Mesendoderm (in vitro differentiated cells): ENCODE data around the gene CEP112.

Experiments
- DNase-seq: peaks from one replicate; pipeline ENCODE4 v3.0.0; 2013
- H2AK5ac ChIP-seq: 2 replicates; pipeline ENCODE4 v1.6.1; 2013; ENCODE audit warnings: low read length, inconsistent platforms
- H2BK120ac ChIP-seq: 2 replicates; pipeline ENCODE4 v1.6.1; 2013; ENCODE audit warnings: low read depth, mild to moderate bottlenecking, low read length, moderate library complexity, mixed read lengths
- H2BK15ac ChIP-seq: replicated peaks from 2 replicates; pipeline ENCODE4 v1.6.1; 2013; ENCODE audit warnings: low read depth, mild to moderate bottlenecking, moderate library complexity
- H2BK5ac ChIP-seq: 2 replicates; pipeline ENCODE4 v1.6.1; 2013; ENCODE audit warnings: low read length, inconsistent platforms
- H3K18ac ChIP-seq: 2 replicates; pipeline ENCODE4 v1.6.1; 2013; ENCODE audit warnings: mild to moderate bottlenecking, low read length, mixed read lengths
- H3K23ac ChIP-seq: one replicate; pipeline ENCODE4 v1.6.1; 2013; ENCODE audit warnings: low read length
- H3K27ac ChIP-seq: 2 replicates; pipeline ENCODE4 v1.5.1; 2013; ENCODE audit warnings: low read depth, mild to moderate bottlenecking, inconsistent platforms, low read length, moderate library complexity
- H3K27me3 ChIP-seq: 2 replicates; pipeline ENCODE4 v1.6.1; 2013; ENCODE audit warnings: low read length, control low read depth, mild to moderate bottlenecking, inconsistent platforms; ENCODE audit not compliant: insufficient read depth, poor library complexity
- H3K36me3 ChIP-seq: 2 replicates; pipeline ENCODE4 v1.6.1; 2013; ENCODE audit warnings: low read length, inconsistent platforms; ENCODE audit not compliant: control insufficient read depth, insufficient read depth
- H3K4ac ChIP-seq: one replicate; pipeline ENCODE4 v1.6.1; 2013; ENCODE audit warnings: low read depth, mild to moderate bottlenecking, low read length, moderate library complexity
- H3K4me1 ChIP-seq: 2 replicates; pipeline ENCODE4 v1.6.1; 2013; ENCODE audit warnings: low read depth, low read length, inconsistent platforms; ENCODE audit not compliant: control insufficient read depth
- H3K4me2 ChIP-seq: 2 replicates; pipeline ENCODE4 v1.6.1; 2013; ENCODE audit warnings: low read length
- H3K4me3 ChIP-seq: 2 replicates; pipeline ENCODE4 v1.5.1; 2013; ENCODE audit warnings: mild to moderate bottlenecking, low read length
- H3K56ac ChIP-seq: one replicate; pipeline ENCODE4 v1.6.1; 2013; ENCODE audit warnings: low read length
- H3K79me1 ChIP-seq: 2 replicates; pipeline ENCODE4 v1.6.1; 2013; ENCODE audit warnings: low read length, inconsistent platforms
- H3K79me2 ChIP-seq: 2 replicates; pipeline ENCODE4 v1.6.1; 2013; ENCODE audit warnings: mild to moderate bottlenecking, low read length; ENCODE audit not compliant: control insufficient read depth, insufficient read depth
- H3K9ac ChIP-seq: 2 replicates; pipeline ENCODE4 v1.6.1; 2013; ENCODE audit warnings: low read length, inconsistent platforms
- H4K5ac ChIP-seq: one replicate; pipeline ENCODE4 v1.6.1; 2013; ENCODE audit warnings: low read length
- H4K8ac ChIP-seq: one replicate; pipeline ENCODE4 v1.6.1; 2013; ENCODE audit warnings: low read depth, mild to moderate bottlenecking, control low read depth, low read length, moderate library complexity
- WGBS: extraction: QIAGEN DNeasy Blood & Tissue Kit; methylation state at CpG from one replicate; pipeline ENCODE4 v1.1.7; 2013; ENCODE audit warnings: low lambda C conversion rate, missing lambda C conversion rate; ENCODE audit not compliant: insufficient coverage; ENCODE audit errors: extremely low coverage; 5-methylcytosine and 5-hydroxymethylcytosine counted together

Gene CEP112

DNA sequence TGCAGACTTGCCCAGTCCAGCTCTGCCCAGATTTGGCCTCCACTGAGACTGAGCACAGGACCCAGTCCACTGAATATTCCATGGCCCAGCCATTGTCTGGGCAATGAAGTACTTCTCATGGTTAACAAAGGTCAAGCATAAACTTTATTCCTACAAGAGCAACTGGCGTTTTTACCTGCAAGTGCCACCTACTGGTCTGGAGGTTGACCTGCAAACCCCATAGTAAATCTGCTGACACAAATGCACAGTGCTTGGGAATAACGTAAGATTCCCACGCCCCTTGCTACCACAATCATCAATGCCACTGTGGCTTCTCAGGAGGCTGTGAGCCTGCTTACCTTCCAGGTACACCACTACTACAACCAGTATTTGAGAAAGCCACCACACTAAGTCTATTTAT, 170.2 kb downstream of the CEP112 start:
- no peak overlapping the region for H3K23ac ChIP-seq
- no CpG with 5 or more reads among the region's 3 CpGs for WGBS
- no peak overlapping the region for H3K4ac ChIP-seq
- DNase-seq: peak; percentile 10
- no peak overlapping the region for H2BK120ac ChIP-seq
- H3K79me1 ChIP-seq: no peaks in the 10 kb centered on the region
- no peak overlapping the region for H2BK5ac ChIP-seq
- H3K56ac ChIP-seq: no peak overlapping the region
- no peaks in the 10 kb centered on the region for H3K4me1 ChIP-seq
- no peak overlapping the region for H2BK15ac ChIP-seq
- H3K18ac ChIP-seq: no peak overlapping the region
- no peak overlapping the region for H3K4me2 ChIP-seq
- no peaks in the 10 kb centered on the region for H3K27me3 ChIP-seq
- no peak overlapping the region for H4K5ac ChIP-seq
- H3K9ac ChIP-seq: no peak overlapping the region
- no peaks in the 10 kb centered on the region for H3K36me3 ChIP-seq
- H2AK5ac ChIP-seq: no peak overlapping the region
- H3K4me3 ChIP-seq: no peak overlapping the region
- no peak overlapping the region for H3K27ac ChIP-seq
- H4K8ac ChIP-seq: no peak overlapping the region
- H3K79me2 ChIP-seq: no peaks in the 10 kb centered on the region

DNA sequence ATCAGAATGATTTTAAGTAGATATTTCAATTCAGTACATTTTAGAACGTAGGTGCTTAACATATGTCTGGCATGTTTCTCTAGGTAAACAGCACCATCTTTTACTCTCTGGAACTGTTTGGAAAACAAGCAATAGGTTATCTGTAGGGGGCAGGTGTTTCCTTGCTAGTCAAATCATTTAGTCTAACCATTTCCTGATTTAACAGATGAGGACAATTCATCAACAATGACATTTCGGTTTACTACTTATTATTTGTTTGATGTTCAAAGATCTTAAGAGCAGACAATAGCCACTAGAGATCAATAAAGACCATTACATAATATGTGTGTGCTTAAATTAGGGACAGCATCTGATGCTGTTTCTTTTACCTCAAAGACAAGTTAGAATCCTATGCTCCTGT, 173.1 kb downstream of the CEP112 start:
- no peak overlapping the region for H2BK15ac ChIP-seq
- no peak overlapping the region for H3K9ac ChIP-seq
- H3K4ac ChIP-seq: no peak overlapping the region
- no peak overlapping the region for H3K18ac ChIP-seq
- WGBS: no CpG with 5 or more reads among the region's 2 CpGs
- no peak overlapping the region for H3K56ac ChIP-seq
- no peak overlapping the region for H3K4me3 ChIP-seq
- no peaks in the 10 kb centered on the region for H3K79me2 ChIP-seq
- no peak overlapping the region for H4K8ac ChIP-seq
- H3K27me3 ChIP-seq: no peaks in the 10 kb centered on the region
- no peaks in the 10 kb centered on the region for H3K79me1 ChIP-seq
- no peak overlapping the region for H4K5ac ChIP-seq
- no peaks in the 10 kb centered on the region for H3K4me1 ChIP-seq
- no peak overlapping the region for H2BK120ac ChIP-seq
- no peak overlapping the region for H2AK5ac ChIP-seq
- no peak overlapping the region for H2BK5ac ChIP-seq
- DNase-seq: no peak
- no peak overlapping the region for H3K27ac ChIP-seq
- H3K23ac ChIP-seq: no peak overlapping the region
- no peak overlapping the region for H3K4me2 ChIP-seq
- no peaks in the 10 kb centered on the region for H3K36me3 ChIP-seq

DNA sequence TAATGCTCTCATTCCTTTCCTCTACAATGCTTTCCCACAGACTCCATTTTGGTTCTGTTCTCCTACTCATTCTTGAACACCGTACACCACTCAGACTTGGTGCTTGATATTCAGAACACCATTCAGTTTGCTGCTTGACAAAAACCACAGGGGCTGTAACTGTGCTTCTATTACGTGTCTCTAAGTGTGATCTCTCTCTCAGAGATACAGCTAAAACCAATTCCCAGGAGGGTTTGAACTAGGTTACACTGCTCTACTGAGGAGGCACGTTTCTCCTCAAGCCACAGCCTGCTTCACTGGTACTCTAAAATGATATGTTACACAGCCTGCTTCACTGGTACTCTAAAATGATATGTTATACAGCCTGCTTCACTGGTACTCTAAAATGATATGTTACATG, 175.7 kb downstream of the CEP112 start:
- H4K5ac ChIP-seq: no peak overlapping the region
- no peaks in the 10 kb centered on the region for H3K79me2 ChIP-seq
- H2BK5ac ChIP-seq: no peak overlapping the region
- DNase-seq: no peak
- H3K4me2 ChIP-seq: no peak overlapping the region
- no peak overlapping the region for H3K23ac ChIP-seq
- no peaks in the 10 kb centered on the region for H3K4me1 ChIP-seq
- H3K56ac ChIP-seq: no peak overlapping the region
- H3K4me3 ChIP-seq: no peak overlapping the region
- no peak overlapping the region for H3K27ac ChIP-seq
- no peak overlapping the region for H3K18ac ChIP-seq
- no peaks in the 10 kb centered on the region for H3K36me3 ChIP-seq
- no peak overlapping the region for H2BK120ac ChIP-seq
- H4K8ac ChIP-seq: no peak overlapping the region
- H2AK5ac ChIP-seq: no peak overlapping the region
- no peak overlapping the region for H3K4ac ChIP-seq
- no CpG with 5 or more reads among the region's 3 CpGs for WGBS
- no peak overlapping the region for H2BK15ac ChIP-seq
- no peaks in the 10 kb centered on the region for H3K79me1 ChIP-seq
- no peak overlapping the region for H3K9ac ChIP-seq
- H3K27me3 ChIP-seq: no peaks in the 10 kb centered on the region

DNA sequence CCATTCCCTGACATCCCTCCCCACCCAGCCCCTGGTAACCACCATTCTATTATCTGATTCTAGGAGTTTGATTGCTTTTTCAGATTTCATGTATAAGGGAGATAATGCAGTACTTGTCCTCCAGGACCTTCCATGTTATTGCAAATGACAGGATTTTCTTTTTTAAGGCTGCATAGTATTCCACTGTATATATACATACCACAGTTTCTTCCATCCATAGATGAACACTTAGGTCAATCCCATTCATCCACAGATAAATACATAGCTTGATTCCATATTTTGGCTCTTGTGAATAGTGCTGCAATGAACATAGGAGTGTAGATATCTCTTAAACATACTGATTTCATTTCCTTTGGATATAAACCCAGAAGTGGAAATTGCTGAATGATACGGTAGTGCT, 183.3 kb downstream of the CEP112 start:
- H3K4ac ChIP-seq: no peak overlapping the region
- H3K9ac ChIP-seq: no peak overlapping the region

DNA sequence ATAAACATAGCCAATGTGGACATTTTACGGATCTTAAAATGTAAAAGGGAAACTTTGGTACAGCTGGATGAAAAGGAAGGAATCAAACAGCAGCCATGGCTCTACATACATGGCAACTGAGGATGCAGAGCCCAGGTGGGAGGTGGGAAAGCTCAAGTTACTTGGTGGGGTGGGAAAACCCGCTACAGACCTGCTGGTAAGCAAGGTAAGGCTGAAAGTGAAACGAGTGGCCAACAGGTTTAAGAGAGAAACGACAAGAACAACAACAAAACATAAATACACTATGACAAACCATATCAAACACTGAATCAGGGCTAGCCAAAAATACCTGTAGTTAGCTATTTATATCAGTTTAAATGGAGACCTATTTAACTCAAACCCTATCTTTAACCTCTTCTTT, 185.3 kb downstream of the CEP112 start:
- Histone ChIP-seq H2BK120ac (no peak overlapping the region), H3K4ac (no peak overlapping the region), H3K79me2 (no peaks in the 10 kb centered on the region), H3K18ac (no peak overlapping the region), H2BK15ac (no peak overlapping the region), H3K4me1 (no peaks in the 10 kb centered on the region), H2AK5ac (no peak overlapping the region), H2BK5ac (no peak overlapping the region), H3K36me3 (no peaks in the 10 kb centered on the region), H3K23ac (no peak overlapping the region), H3K4me2 (no peak overlapping the region), H3K4me3 (no peak overlapping the region), H3K27me3 (no peaks in the 10 kb centered on the region), H3K27ac (no peak overlapping the region), H4K8ac (no peak overlapping the region), H3K56ac (no peak overlapping the region), H3K79me1 (no peaks in the 10 kb centered on the region), H3K9ac (no peak overlapping the region), H4K5ac (no peak overlapping the region)
- WGBS: no CpG with 5 or more reads among the region's 4 CpGs
- no peak for DNase-seq

More for the DNA sequence above, 183.3 kb downstream of the CEP112 start:
- Histone ChIP-seq H3K27me3 (no peaks in the 10 kb centered on the region), H3K23ac (no peak overlapping the region), H3K4me2 (no peak overlapping the region), H3K4me3 (no peak overlapping the region), H3K79me2 (no peaks in the 10 kb centered on the region), H3K56ac (no peak overlapping the region), H3K36me3 (no peaks in the 10 kb centered on the region), H2AK5ac (no peak overlapping the region), H4K5ac (no peak overlapping the region), H2BK120ac (no peak overlapping the region), H3K18ac (no peak overlapping the region), H3K4me1 (no peaks in the 10 kb centered on the region), H3K27ac (no peak overlapping the region), H2BK15ac (no peak overlapping the region), H4K8ac (no peak overlapping the region), H2BK5ac (no peak overlapping the region), H3K79me1 (no peaks in the 10 kb centered on the region)
- DNase-seq: no peak
- no CpG with 5 or more reads among the region's 1 CpG for WGBS

DNA sequence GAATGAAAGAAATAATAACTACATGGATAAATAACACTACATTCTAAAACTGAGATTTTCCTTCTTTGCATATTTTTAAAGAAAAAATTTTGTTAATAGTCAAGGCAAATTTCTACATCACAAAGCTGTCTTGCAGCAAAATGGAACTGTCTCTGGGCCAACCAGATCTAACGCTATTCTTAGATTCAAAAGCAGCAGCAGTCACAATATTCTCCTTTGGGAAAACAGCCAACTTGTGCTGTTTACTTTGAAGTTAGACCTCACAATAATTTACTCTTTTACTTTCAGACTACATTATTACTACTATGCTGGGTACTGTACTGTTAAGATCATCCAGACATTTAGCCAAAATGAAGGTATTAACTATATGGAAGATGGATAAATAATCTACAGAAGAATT, 189.1 kb downstream of the CEP112 start:
- H3K18ac ChIP-seq: no peak overlapping the region
- H3K27ac ChIP-seq: no peak overlapping the region
- H3K4me2 ChIP-seq: no peak overlapping the region
- H2BK120ac ChIP-seq: no peak overlapping the region
- no peak overlapping the region for H2BK15ac ChIP-seq
- no peaks in the 10 kb centered on the region for H3K4me1 ChIP-seq
- no peak overlapping the region for H2BK5ac ChIP-seq
- no peaks in the 10 kb centered on the region for H3K79me2 ChIP-seq
- no CpG with 5 or more reads among the region's 1 CpG for WGBS
- no peak overlapping the region for H4K8ac ChIP-seq
- H3K27me3 ChIP-seq: no peaks in the 10 kb centered on the region
- H4K5ac ChIP-seq: no peak overlapping the region
- DNase-seq: no peak
- no peak overlapping the region for H3K9ac ChIP-seq
- H3K36me3 ChIP-seq: no peaks in the 10 kb centered on the region
- no peak overlapping the region for H3K23ac ChIP-seq
- H3K4me3 ChIP-seq: no peak overlapping the region
- H3K4ac ChIP-seq: no peak overlapping the region
- H2AK5ac ChIP-seq: no peak overlapping the region
- H3K79me1 ChIP-seq: no peaks in the 10 kb centered on the region
- no peak overlapping the region for H3K56ac ChIP-seq
